Hypothalamus (tissue), 51 donors: ENCODE results near the gene LAG3.

Experiments
- DNase-seq, 51 donors: peaks; one replicate each; lab custom pipeline; 2025; lab: John Stamatoyannopoulos, UW

The LAG3 gene

GRCh38 chr12:6820166-6820565 is 47.8 kb downstream of the LAG3 start:
- DNase-seq: no peak

- DNase-seq: peak in 32 of 51 donors; percentile 21 to 84 (median 58)
Observed at GRCh38 chr12:6821591-6822425, 49.5 kb downstream of the LAG3 start, which contains the start of gene GPR162. GPR162 (plus strand) TSS chr12:6821821; CDS start chr12:6823899, 2,078 bp downstream.

- DNase-seq: peak in 1 of 51 donors; percentile 19
Observed at GRCh38 chr12:6822426-6823135, 50.3 kb downstream of the LAG3 start.

- no peak for DNase-seq
Observed at GRCh38 chr12:6823182-6824084, 51.1 kb downstream of the LAG3 start.

GRCh38 chr12:6824085-6824775 is 51.9 kb downstream of the LAG3 start:
- peak in 3 of 51 donors; percentile 13 to 31 (median 18) for DNase-seq

- DNase-seq: peak in 2 of 51 donors; percentile 51 to 65
Observed at GRCh38 chr12:6824901-6825381, 52.6 kb downstream of the LAG3 start.

GRCh38 chr12:6825398-6826124 is 53.2 kb downstream of the LAG3 start:
- DNase-seq: peak in 48 of 51 donors; percentile 27 to 87 (median 70)

- no peak for DNase-seq
Observed at GRCh38 chr12:6826125-6826733, 53.9 kb downstream of the LAG3 start.

GRCh38 chr12:6826734-6827436 is 54.6 kb downstream of the LAG3 start:
- DNase-seq: no peak

GRCh38 chr12:6827437-6827911 is 55.2 kb downstream of the LAG3 start:
- peak in 36 of 51 donors; percentile 20 to 82 (median 62) for DNase-seq
